HG03135 (cell line): ENCODE data around the gene ERBB4.
"Not testable (repeated sequence)": the region's sequence is repeated elsewhere in the genome, so short reads cannot be mapped to it uniquely, and the experiment has no call there.

ENCODE experiments used
- ATAC-seq: cut with Tn5 transposase; IDR thresholded peaks from one replicate; pipeline ENCODE4 v1.9.1; 2021; ENCODE audit warnings: mild to moderate bottlenecking, moderate library complexity; ENCODE audit not compliant: unreplicated experiment

The ERBB4 gene

GRCh38 chr2:212228743-212229171, 309.8 kb downstream of the ERBB4 start:
- no peak for ATAC-seq

- no peak for ATAC-seq
These were observed 310.8 kb downstream of the ERBB4 start for GRCh38 chr2:212227755-212228154.

- ATAC-seq: no peak
These were observed 312.5 kb downstream of the ERBB4 start for GRCh38 chr2:212226114-212226513.

GRCh38 chr2:212223696-212224095, 314.9 kb downstream of the ERBB4 start:
- no peak for ATAC-seq

- peak; percentile 64 for ATAC-seq
These were observed 325.4 kb downstream of the ERBB4 start for GRCh38 chr2:212213191-212213590.

GRCh38 chr2:212208467-212208866, 330.1 kb downstream of the ERBB4 start:
- ATAC-seq: no peak

- ATAC-seq: no peak
These were observed 340.8 kb downstream of the ERBB4 start for GRCh38 chr2:212197776-212198175.

GRCh38 chr2:212195626-212196025, 343.0 kb downstream of the ERBB4 start:
- ATAC-seq: no peak

GRCh38 chr2:212194396-212194795, 344.2 kb downstream of the ERBB4 start:
- no peak for ATAC-seq

- ATAC-seq: no peak
These were observed 344.8 kb downstream of the ERBB4 start for GRCh38 chr2:212193803-212194202.

- ATAC-seq: no peak
These were observed 345.5 kb downstream of the ERBB4 start for GRCh38 chr2:212193056-212193455.

- ATAC-seq: not testable (repeated sequence)
These were observed 347.2 kb downstream of the ERBB4 start for GRCh38 chr2:212191438-212191837.

- ATAC-seq: no peak
These were observed 352.4 kb downstream of the ERBB4 start for GRCh38 chr2:212186166-212186565.

- no peak for ATAC-seq
These were observed 357.0 kb downstream of the ERBB4 start for GRCh38 chr2:212181646-212182045.

GRCh38 chr2:212180408-212181083, 358.1 kb downstream of the ERBB4 start:
- ATAC-seq: no peak

- ATAC-seq: no peak
These were observed 360.9 kb downstream of the ERBB4 start for GRCh38 chr2:212177724-212178123.

GRCh38 chr2:212176151-212176550, 362.5 kb downstream of the ERBB4 start:
- no peak for ATAC-seq

GRCh38 chr2:212173756-212174510, 364.7 kb downstream of the ERBB4 start:
- no peak for ATAC-seq

- no peak for ATAC-seq
These were observed 365.3 kb downstream of the ERBB4 start for GRCh38 chr2:212173331-212173730.

GRCh38 chr2:212170382-212170781, 368.2 kb downstream of the ERBB4 start:
- no peak for ATAC-seq

GRCh38 chr2:212158081-212158480, 380.5 kb downstream of the ERBB4 start:
- ATAC-seq: no peak

GRCh38 chr2:212157012-212157411, 381.6 kb downstream of the ERBB4 start:
- no peak for ATAC-seq
